SH-SY5Y (cell line): ENCODE measurements around the gene SRRM3.
A peak's percentile ranks its signal among the peaks of the same experiment; 100 is the strongest.

Experiments used
- GATA2 ChIP-seq: IDR thresholded peaks from 2 replicates; pipeline ENCODE4 v1.6.1; 2011; ENCODE audit warnings: mild to moderate bottlenecking, low read depth, low read length
- GATA3 ChIP-seq: IDR thresholded peaks from 2 replicates; pipeline ENCODE4 v1.6.1; 2011; ENCODE audit warnings: low read depth, mild to moderate bottlenecking, low read length, moderate library complexity

SRRM3 gene

DNA sequence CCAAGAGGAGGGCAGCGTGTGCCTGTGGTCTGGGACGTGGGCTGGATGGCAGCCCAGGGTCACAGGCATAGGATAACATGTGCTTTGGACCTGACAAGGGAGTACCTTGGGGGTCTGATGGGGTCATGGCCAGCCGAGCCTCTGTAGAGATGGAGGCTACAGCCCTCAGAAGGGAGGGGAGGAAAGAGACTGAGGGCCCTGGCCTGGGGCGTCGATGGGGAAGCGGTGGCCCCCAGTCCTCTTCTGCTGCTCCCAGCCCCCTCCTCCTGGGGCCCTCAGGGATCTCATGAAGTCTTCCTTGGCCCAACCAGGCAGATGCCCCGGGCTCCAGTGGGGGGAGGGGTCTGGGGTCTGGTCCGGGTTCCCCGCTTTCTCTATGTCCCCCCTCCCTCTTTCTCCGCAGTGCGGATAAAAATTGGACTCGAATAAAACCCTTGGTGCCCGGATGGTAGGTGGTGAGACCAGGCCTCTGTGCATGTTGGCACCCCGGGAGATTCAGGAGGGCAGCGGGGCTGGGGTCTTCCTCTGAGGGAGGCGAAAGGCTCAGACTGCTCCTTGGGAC, 85.2 kb downstream of the SRRM3 start:
- TF ChIP-seq GATA3 (no peak), GATA2 (no peak)

DNA sequence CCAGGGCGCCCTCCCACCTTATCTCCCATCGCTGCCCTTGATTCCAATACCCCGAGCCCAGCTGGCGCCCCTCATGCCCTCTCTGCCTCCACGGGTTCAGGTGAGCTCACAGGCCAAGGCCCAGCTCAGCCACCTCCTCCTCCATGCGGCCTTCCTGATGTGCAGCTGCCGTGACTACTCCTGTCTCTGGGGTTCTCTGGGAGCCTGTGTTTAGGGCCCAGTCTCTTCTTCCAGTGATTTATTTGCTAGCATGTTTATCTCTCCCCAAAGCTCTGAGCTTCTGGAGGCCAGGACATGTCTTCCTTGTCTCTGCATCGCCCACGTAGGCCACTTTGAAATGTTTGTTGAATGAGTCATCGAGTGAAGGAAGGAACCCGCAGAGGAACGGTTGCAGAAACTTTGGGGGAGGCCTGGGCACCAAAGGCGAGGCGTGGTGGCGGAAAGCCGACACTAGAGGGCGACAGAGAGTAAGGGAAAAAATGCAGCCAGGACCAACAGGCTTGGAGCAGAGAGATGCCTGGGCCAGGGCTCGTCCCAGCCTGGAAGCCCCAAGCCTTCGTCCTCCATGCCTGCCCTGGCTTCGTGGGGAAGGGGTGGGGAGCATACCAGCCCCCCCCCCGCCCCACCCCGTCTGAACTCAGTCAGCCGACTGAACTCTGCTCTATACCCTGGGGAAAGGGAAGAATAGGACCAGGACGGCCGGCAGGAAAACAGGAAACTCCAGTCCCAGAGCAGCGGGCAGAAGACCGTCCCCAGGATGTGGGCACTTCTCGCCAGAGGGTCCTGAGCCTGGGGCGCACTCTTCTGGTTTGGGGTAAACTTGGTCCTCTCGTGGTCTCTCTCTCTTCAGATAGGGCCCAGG, 89.9 kb downstream of the SRRM3 start:
- TF ChIP-seq GATA2 (no peak), GATA3 (no peak)

- TF ChIP-seq GATA3 (no peak), GATA2 (no peak)
These were observed 90.5 kb downstream of the SRRM3 start for GRCh38 chr7:76292213-76292573.

DNA sequence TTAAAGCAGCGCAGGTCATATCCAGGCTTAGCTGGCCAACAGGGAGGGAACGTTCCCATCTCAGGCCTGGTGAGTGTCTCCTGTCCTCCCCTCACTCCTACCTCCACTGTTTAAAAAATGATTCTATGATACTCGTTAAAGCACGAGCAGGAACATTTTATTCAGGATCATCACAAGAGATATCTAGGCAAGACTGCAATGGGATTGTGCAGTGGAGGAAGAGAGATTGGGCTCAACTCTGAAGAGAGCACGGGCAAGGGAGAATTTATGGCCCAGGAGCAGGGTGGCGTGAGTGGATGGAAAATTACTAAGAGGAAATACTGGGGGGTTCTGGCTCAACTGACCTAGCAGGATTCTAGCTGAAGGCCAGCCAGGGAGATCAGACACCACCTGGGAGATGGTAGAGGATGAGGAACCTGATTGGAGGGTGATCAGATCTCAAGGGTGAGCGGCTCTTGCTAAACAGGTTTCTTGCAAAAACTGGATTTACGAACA, 91.8 kb downstream of the SRRM3 start:
- TF ChIP-seq GATA3 (no peak), GATA2 (no peak)

DNA sequence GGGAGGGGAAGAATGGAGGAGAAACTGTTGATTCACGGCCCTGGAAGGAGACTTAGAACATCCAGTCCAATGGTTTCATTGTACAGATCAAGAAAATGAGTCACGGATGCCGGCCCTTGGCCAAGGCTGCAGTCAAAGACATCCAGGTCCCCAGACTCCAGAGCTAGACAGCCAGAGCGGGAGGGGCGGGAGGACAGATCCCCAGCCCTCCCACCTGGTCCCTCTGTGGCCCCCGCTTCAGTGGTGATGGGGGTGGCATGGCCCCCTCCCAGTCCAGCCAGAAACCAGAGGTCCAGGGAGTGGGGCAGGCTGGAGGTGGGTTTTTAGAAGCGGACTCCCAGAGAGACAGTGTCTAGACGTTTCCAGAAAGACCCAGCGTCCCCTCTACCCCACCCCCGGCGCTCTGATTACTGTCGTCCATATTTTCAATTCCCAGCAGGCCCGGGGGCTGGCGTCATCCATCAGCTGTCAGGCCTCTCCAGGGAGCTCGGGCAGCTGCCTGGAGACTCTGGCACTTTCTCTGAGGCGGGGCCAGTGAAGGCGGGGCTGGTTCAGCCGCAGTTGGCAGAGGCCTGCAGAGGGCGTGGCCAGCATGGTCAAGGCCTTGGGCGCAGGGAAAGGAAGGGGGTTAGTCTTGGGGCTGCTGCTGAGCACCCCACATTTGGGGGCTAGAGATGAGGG, 92.8 kb downstream of the SRRM3 start:
- TF ChIP-seq GATA2 (no peak), GATA3 (no peak)

- TF ChIP-seq GATA2 (no peak), GATA3 (no peak)
These were observed 95.3 kb downstream of the SRRM3 start for GRCh38 chr7:76296743-76297740.

DNA sequence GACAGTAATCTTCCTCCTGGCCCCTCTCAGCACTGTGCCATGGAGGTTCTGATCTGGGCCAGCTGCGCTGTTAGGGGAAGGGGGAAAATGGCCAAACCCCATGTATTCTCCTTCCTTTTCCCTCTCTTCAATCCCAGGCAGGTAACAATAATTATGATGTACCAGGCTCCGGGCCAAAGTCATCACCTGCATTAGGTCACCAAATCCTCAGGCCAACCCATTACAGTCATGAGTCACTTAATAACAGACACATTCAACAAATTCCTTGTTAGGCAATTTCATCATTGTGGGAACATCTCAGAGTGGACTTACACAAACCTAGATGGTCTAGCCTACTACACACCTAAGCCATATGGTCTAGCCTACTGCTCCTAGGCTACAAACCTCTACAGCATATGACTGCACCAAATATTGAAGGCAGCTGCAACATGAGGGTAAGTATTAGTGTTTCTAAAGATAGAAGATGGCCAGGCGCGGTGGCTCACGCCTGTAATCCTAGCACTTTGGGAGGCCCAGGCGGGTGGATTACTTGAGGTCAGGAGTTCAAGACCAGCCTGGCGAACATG, 98.6 kb downstream of the SRRM3 start:
- no peak for TF ChIP-seq GATA2
- TF ChIP-seq GATA3, result no peak

- TF ChIP-seq GATA2 (no peak), GATA3 (no peak)
These were observed 99.3 kb downstream of the SRRM3 start for GRCh38 chr7:76301000-76301399.

DNA sequence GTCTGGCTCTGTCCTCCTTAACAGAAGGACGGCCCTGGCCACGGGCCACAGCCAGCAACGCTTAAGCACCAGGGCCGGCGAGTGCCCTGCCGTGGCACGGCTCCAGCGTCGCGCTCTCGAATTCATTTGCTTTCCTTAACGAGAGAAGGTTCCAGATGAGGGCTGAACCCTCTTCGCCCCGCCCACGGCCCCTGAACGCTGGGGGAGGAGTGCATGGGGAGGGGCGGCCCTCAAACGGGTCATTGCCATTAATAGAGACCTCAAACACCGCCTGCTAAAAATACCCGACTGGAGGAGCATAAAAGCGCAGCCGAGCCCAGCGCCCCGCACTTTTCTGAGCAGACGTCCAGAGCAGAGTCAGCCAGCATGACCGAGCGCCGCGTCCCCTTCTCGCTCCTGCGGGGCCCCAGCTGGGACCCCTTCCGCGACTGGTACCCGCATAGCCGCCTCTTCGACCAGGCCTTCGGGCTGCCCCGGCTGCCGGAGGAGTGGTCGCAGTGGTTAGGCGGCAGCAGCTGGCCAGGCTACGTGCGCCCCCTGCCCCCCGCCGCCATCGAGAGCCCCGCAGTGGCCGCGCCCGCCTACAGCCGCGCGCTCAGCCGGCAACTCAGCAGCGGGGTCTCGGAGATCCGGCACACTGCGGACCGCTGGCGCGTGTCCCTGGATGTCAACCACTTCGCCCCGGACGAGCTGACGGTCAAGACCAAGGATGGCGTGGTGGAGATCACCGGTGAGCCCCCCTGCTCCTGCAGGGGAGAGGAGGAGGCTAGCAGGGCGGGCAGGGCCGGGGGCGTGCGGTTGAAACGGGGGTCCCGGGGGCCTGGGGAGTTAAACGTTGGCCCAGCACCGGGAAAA, 100.9 kb downstream of the SRRM3 start, which contains the start of gene HSPB1:
Gene HSPB1 (plus strand): TSS at position 327 of the 855 bp plus-strand sequence. CDS start 40 bp downstream, at position 367.
- no peak for TF ChIP-seq GATA2
- no peak for TF ChIP-seq GATA3

DNA sequence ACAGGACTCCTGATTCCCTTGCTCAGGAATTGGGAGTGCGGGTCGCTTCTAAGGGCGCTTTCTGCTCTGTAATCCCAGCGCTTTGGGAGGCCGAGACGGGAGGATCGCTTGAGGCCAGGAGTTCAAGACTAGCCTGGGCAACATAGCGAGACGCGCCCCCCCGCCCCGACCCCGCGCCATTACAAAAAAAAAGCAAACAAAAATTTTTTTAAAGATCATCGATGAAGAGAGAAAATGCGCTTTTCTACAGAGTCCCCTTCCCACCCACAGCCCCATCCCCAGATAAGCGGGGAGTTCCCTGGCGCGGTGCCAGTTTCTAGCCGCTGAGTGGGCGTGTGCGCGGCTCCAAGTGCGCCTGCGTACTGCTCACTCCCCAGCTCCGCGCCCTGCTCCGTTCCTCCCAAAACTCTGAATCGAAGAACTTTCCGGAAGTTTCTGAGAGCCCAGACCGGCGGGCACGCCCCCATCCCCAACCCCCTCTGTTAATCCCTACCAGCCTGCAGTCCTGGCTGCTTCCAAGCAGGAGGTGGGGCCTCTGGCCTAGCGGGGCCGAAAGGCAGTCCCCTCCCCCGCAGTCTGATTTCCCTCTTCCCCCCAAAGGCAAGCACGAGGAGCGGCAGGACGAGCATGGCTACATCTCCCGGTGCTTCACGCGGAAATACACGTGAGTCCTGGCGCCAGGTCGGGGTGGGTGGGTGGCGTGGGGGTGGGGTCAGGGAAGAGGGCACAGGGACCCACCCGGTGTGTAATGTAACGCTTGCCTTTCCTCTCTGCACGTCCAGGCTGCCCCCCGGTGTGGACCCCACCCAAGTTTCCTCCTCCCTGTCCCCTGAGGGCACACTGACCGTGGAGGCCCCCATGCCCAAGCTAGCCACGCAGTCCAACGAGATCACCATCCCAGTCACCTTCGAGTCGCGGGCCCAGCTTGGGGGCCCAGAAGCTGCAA, 101.8 kb downstream of the SRRM3 start:
- TF ChIP-seq GATA2 (0 out of 2 replicates have a peak, but pooled peaks have one; percentile 19), GATA3 (no peak)

DNA sequence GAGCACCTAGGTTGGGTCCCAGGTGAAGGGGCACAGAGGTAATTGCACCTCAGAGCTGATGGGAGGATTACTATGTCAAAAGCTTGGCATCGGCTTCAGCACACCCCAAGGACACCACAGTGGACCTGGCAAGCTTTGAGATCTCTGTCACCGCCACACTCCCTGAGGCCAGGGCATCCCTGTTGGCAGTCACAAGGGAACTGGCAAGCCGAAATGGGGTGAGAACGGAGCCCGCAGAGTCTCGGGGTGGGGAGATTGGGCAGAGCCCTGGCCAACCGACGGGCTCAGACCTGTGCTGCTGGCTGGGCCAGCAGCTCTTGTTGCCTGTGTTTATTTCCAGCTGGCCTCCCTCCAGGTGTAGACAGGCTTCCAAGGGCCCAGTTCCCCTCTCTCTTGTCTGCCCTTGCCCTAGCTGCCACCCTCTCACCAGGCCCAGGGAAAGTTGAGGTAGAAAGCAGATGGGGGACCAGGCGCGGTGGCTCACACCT, 103.2 kb downstream of the SRRM3 start:
- TF ChIP-seq GATA2 (no peak), GATA3 (no peak)
